H1 (cell line): Measurements from ENCODE around the gene PRPF18. TPM values are rescaled to one million over a fixed set of nuclear protein-coding genes. Genes with fewer than 3 reads are reported as not detected.

Experiments
- CTCF ChIA-PET: fragments of 300-600 bp; sonication (Branson Sonifier 250); formaldehyde crosslinking; loops from one replicate; lab custom pipeline; 2021; ENCODE audit not compliant: partially characterized antibody; lab: Charles Lee
- POLR2A ChIA-PET: fragments of 300-600 bp; sonication (Branson Sonifier 250); formaldehyde crosslinking; loops from one replicate; lab custom pipeline; 2021; ENCODE audit warnings: inconsistent platforms; ENCODE audit not compliant: partially characterized antibody; lab: Charles Lee
- DNase-seq, 2 experiments: peaks; one replicate each; pipeline versions ENCODE4 v3.0.0 to v3.0.0-alpha.2; 2010 to 2022; ENCODE audit warnings: low spot score in 2 of 2, low read depth in 1 of 2, mixed read lengths in 1 of 2
- FAIRE-seq: peaks from 2 replicates; lab custom pipeline; 2011; peaks lifted over from hg19 to GRCh38; lab: Jason Lieb, UNC
- H2AFZ ChIP-seq: 2 replicates; pipeline ENCODE4 v1.8.1; 2012; ENCODE audit warnings: low read length, inconsistent platforms
- H2AK5ac ChIP-seq: 2 replicates; pipeline ENCODE4 v1.6.1; 2013; ENCODE audit warnings: low read depth, low read length
- H2BK120ac ChIP-seq: replicated peaks from 2 replicates; pipeline ENCODE3; 2013; ENCODE audit warnings: low read depth, low read length, inconsistent platforms
- H2BK12ac ChIP-seq: 2 replicates; pipeline ENCODE4 v1.6.1; 2013; ENCODE audit warnings: low read depth, low read length
- H2BK15ac ChIP-seq: 2 replicates; pipeline ENCODE4 v1.6.1; 2013; ENCODE audit warnings: low read length
- H2BK20ac ChIP-seq: 2 replicates; pipeline ENCODE4 v1.6.1; 2013; ENCODE audit warnings: low read length
- H2BK5ac ChIP-seq: 2 replicates; pipeline ENCODE4 v1.6.1; 2013; ENCODE audit warnings: low read depth, low read length
- H3K14ac ChIP-seq: 2 replicates; pipeline ENCODE4 v1.6.1; 2013; ENCODE audit warnings: inconsistent platforms; ENCODE audit not compliant: insufficient read length
- H3K18ac ChIP-seq: 2 replicates; pipeline ENCODE4 v1.6.1; 2013; ENCODE audit warnings: low read length; ENCODE audit errors: extremely low read depth
- H3K23ac ChIP-seq: 2 replicates; pipeline ENCODE4 v1.6.1; 2013; ENCODE audit warnings: inconsistent platforms; ENCODE audit not compliant: insufficient read length
- H3K23me2 ChIP-seq: 2 replicates; pipeline ENCODE4 v1.6.1; 2013; ENCODE audit warnings: low read depth, low read length
- H3K27ac ChIP-seq: 2 replicates; pipeline ENCODE4 v1.6.1; 2011; ENCODE audit warnings: low read depth, low read length, inconsistent platforms
- H3K27me3 ChIP-seq, 4 experiments: replicated peaks in 1 of 4; 1 replicate in 1 of 4; 2 replicates in 3 of 4; pipeline versions ENCODE4 v1.6.1 to v1.8.1; 2011 to 2013; ENCODE audit warnings: low read length in 3 of 4, mild to moderate bottlenecking in 3 of 4, inconsistent platforms in 2 of 4, mixed read lengths in 2 of 4, moderate library complexity in 1 of 4; ENCODE audit not compliant: control insufficient read depth in 3 of 4, insufficient read depth in 3 of 4; ENCODE audit errors: extremely low read depth in 1 of 4
- H3K36me3 ChIP-seq, 4 experiments: 2 replicates each; pipeline versions ENCODE4 v1.6.1 to v1.8.1; 2011 to 2013; ENCODE audit warnings: mild to moderate bottlenecking in 4 of 4, low read length in 3 of 4, moderate library complexity in 2 of 4, control low read depth in 1 of 4, inconsistent platforms in 1 of 4; ENCODE audit not compliant: insufficient read depth in 4 of 4, control insufficient read depth in 2 of 4
- H3K4ac ChIP-seq: replicated peaks from 2 replicates; pipeline ENCODE3; 2013; ENCODE audit warnings: low read length, low read depth, mixed read lengths, inconsistent platforms; ENCODE audit not compliant: insufficient read length
- H3K4me1 ChIP-seq, 4 experiments: replicated peaks in 1 of 4; 1 replicate in 1 of 4; 2 replicates in 3 of 4; pipeline versions ENCODE4 v1.6.1 to v1.8.1; 2011 to 2013; ENCODE audit warnings: low read length in 3 of 4, inconsistent platforms in 2 of 4, mixed read lengths in 1 of 4; ENCODE audit not compliant: insufficient read depth in 4 of 4, control insufficient read depth in 3 of 4
- H3K4me2 ChIP-seq, 2 experiments: 2 replicates each; pipeline versions ENCODE4 v1.6.1 to v1.8.1; 2011 to 2013; ENCODE audit warnings: low read depth in 2 of 2, low read length in 2 of 2, control low read depth in 1 of 2, inconsistent platforms in 1 of 2, mild to moderate bottlenecking in 1 of 2; ENCODE audit not compliant: insufficient read depth in 1 of 2
- H3K4me3 ChIP-seq, 4 experiments: fragments of 200-600, 300-600 bp in 1 of 4; sonication (generic), shearing (Covaris generic), sonication (Bioruptor Twin) in 1 of 4; 2 replicates each; pipeline versions ENCODE4 v1.5.1 to v1.8.1; 2011 to 2016; ENCODE audit warnings: low read length in 4 of 4, low read depth in 3 of 4, control low read depth in 2 of 4, inconsistent platforms in 2 of 4, mild to moderate bottlenecking in 2 of 4, mixed read lengths in 1 of 4, moderate library complexity in 1 of 4; ENCODE audit not compliant: insufficient read depth in 2 of 4; ENCODE audit errors: extremely low read depth in 1 of 4
- H3K56ac ChIP-seq: replicated peaks from 2 replicates; pipeline ENCODE3; 2013; ENCODE audit warnings: low read depth, mild to moderate bottlenecking, mixed read lengths, low read length, inconsistent platforms; ENCODE audit not compliant: insufficient read length
- H3K79me1 ChIP-seq: 2 replicates; pipeline ENCODE4 v1.6.1; 2013; ENCODE audit warnings: low read depth, low read length, control low read depth
- H3K79me2 ChIP-seq, 2 experiments: 2 replicates each; pipeline versions ENCODE4 v1.6.1 to v1.8.1; 2012 to 2013; ENCODE audit warnings: low read length in 2 of 2, mild to moderate bottlenecking in 2 of 2, inconsistent platforms in 1 of 2; ENCODE audit not compliant: insufficient read depth in 2 of 2, control insufficient read depth in 1 of 2
- H3K9ac ChIP-seq, 4 experiments: replicated peaks in 1 of 4; 1 replicate in 1 of 4; 2 replicates in 3 of 4; pipeline versions ENCODE4 v1.6.1 to v1.8.1; 2011 to 2013; ENCODE audit warnings: low read depth in 3 of 4, low read length in 3 of 4, control low read depth in 2 of 4, mild to moderate bottlenecking in 2 of 4, moderate library complexity in 2 of 4, inconsistent platforms in 1 of 4; ENCODE audit errors: extremely low read depth in 1 of 4
- H3K9me3 ChIP-seq, 2 experiments: 2 replicates each; pipeline versions ENCODE4 v1.6.1 to v1.8.1; 2012 to 2013; ENCODE audit warnings: mild to moderate bottlenecking in 2 of 2, moderate library complexity in 2 of 2, control low read depth in 1 of 2, inconsistent platforms in 1 of 2, low read depth in 1 of 2, low read length in 1 of 2, mixed read lengths in 1 of 2; ENCODE audit not compliant: insufficient read depth in 2 of 2
- H4K20me1 ChIP-seq, 2 experiments: replicated peaks in 1 of 2; 2 replicates each; pipeline versions ENCODE3 to v1.8.1; 2011 to 2013; ENCODE audit warnings: inconsistent platforms in 2 of 2, low read length in 2 of 2, mild to moderate bottlenecking in 1 of 2; ENCODE audit not compliant: insufficient read depth in 2 of 2, control insufficient read depth in 1 of 2
- H4K5ac ChIP-seq: 2 replicates; pipeline ENCODE4 v1.6.1; 2013; ENCODE audit warnings: low read length, low read depth, mixed read lengths, inconsistent platforms; ENCODE audit not compliant: insufficient read length
- H4K8ac ChIP-seq: 2 replicates; pipeline ENCODE4 v1.8.0; 2013; ENCODE audit warnings: mild to moderate bottlenecking, moderate library complexity, low read length, inconsistent platforms; ENCODE audit not compliant: insufficient read depth; ENCODE audit errors: extremely low read depth
- H4K91ac ChIP-seq: replicated peaks from 2 replicates; pipeline ENCODE3; 2013; ENCODE audit warnings: low read length, mixed read lengths, inconsistent platforms; ENCODE audit not compliant: insufficient read length
- ASH2L ChIP-seq: fragments of 200-600, 300-600 bp; sonication (generic); IDR thresholded peaks from one replicate; pipeline ENCODE4 v1.7.1; 2017; ENCODE audit warnings: low read length
- CBX5 ChIP-seq: fragments of 300-800, 300-1000 bp; sonication (generic); IDR thresholded peaks from 2 replicates; pipeline ENCODE4 v1.7.1; 2016; ENCODE audit warnings: antibody characterized with exemption, low read length, low read depth
- CTBP2 ChIP-seq: IDR thresholded peaks from 2 replicates; pipeline ENCODE4 v1.7.0; 2011; ENCODE audit warnings: borderline replicate concordance, mild to moderate bottlenecking, moderate library complexity, mixed read lengths, low read length; ENCODE audit not compliant: insufficient read depth, insufficient read length
- E2F6 ChIP-seq: IDR thresholded peaks from 2 replicates; pipeline ENCODE4 v1.6.1; 2012; ENCODE audit warnings: inconsistent platforms
- FOSL1 ChIP-seq: IDR thresholded peaks from 2 replicates; pipeline ENCODE4 v1.6.1; 2011; ENCODE audit warnings: mild to moderate bottlenecking, low read depth, low read length, moderate library complexity; ENCODE audit not compliant: insufficient read depth
- HDAC2 ChIP-seq, 2 experiments: fragments of 300-600 bp in 1 of 2; sonication (generic) in 1 of 2; IDR thresholded peaks; 2 replicates each; pipeline ENCODE4 v1.6.1; 2011 to 2012; ENCODE audit warnings: low read depth in 2 of 2, low read length in 2 of 2, mild to moderate bottlenecking in 2 of 2, moderate library complexity in 2 of 2, borderline replicate concordance in 1 of 2, inconsistent platforms in 1 of 2
- POLR2A ChIP-seq, 2 experiments: IDR thresholded peaks; 1 replicate in 1 of 2; 2 replicates in 1 of 2; pipeline ENCODE4 v1.6.1; 2011; ENCODE audit warnings: low read depth in 2 of 2, low read length in 2 of 2, mild to moderate bottlenecking in 2 of 2; ENCODE audit errors: control extremely low read depth in 1 of 2
- SIRT6 ChIP-seq: IDR thresholded peaks from one replicate; pipeline ENCODE4 v1.7.1; 2012; ENCODE audit warnings: low read length, inconsistent platforms
- SIX5 ChIP-seq: IDR thresholded peaks from 2 replicates; pipeline ENCODE4 v1.6.1; 2011; ENCODE audit warnings: mild to moderate bottlenecking, low read depth, low read length
- TBP ChIP-seq: IDR thresholded peaks from 2 replicates; pipeline ENCODE4 v1.6.1; 2011; ENCODE audit warnings: low read depth, low read length, improper control_type of control experiment
- TEAD4 ChIP-seq: IDR thresholded peaks from 2 replicates; pipeline ENCODE4 v1.6.1; 2012; ENCODE audit warnings: low read depth, low read length, inconsistent platforms, mixed read lengths
- WGBS, 2 experiments: shearing (Covaris generic) in 1 of 2; methylation state at CpG; one replicate each; pipeline versions ENCODE4 v1.1.6 to v1.1.7; 2013 to 2015; ENCODE audit warnings: low lambda C conversion rate in 2 of 2, mixed read lengths in 2 of 2, inconsistent platforms in 1 of 2, low coverage in 1 of 2, missing lambda C conversion rate in 1 of 2; ENCODE audit not compliant: insufficient replicate concordance in 2 of 2, insufficient coverage in 1 of 2, insufficient read length in 1 of 2; ENCODE audit errors: extremely low coverage in 1 of 2, missing lambda C conversion rate in 1 of 2; 5-methylcytosine and 5-hydroxymethylcytosine counted together
- polyA plus RNA-seq, 7 experiments: library from polyadenylated mRNA; depleted of rRNA in 3 of 7; stranded (reverse) in 5 of 7; unstranded in 2 of 7; fragments of >200 nt in 5 of 7; fragments of 200-250 nt in 2 of 7; gene quantifications; 1 replicate in 5 of 7; 2 replicates in 1 of 7; 4 replicates in 1 of 7; pipeline versions ENCODE4 v1.2.1 to v1.2.3, GENCODE V29; 2011 to 2013; ENCODE audit warnings: missing spikeins in 2 of 7, mixed read lengths in 2 of 7
- total RNA-seq: library from RNA; stranded (reverse); fragmentation: NEBNext Ultra II Directional; extraction: Animal tissue kit (Norgen Biotek cat#: 25700); gene quantifications from 2 replicates; pipeline ENCODE4 v1.2.1, GENCODE V29; 2021

PRPF18 gene
- total and polyA plus RNA-seq, 2 of the 8 experiments (the other 6 are each of a cell fraction or from before 2014, with no cell fraction given), result 3.8 to 12.6 TPM

GRCh38 chr10:13673156-13673555 is 86.4 kb downstream of the PRPF18 start:
- CTCF ChIA-PET, result interaction anchor here (0.7 to 1.2 kb wide), 7 partner anchors 14 to 864 kb away, joined by 3 to 7 read pairs (median 3); no protein-coding TSS in a partner anchor
- Histone ChIP-seq H2BK120ac (peak overlapping the region; percentile 84), H3K9me3 (no peaks in the 10 kb centered on the region), H2BK15ac (no peak overlapping the region), H4K91ac (peak overlapping the region; percentile 52), H2BK12ac (peak overlapping the region; percentile 18; the same call in 1 of the 2 replicates), H2AK5ac (no peak overlapping the region), H3K9ac (no peak overlapping the region), H3K23me2 (no peaks in the 10 kb centered on the region), H3K23ac (no peak overlapping the region), H2BK5ac (peak overlapping the region; percentile 11; the same call in 1 of the 2 replicates), H3K27ac (peak overlapping the region; percentile 2; the same call in 1 of the 2 replicates), H2BK20ac (no peak overlapping the region), H3K27me3 (no peaks in the 10 kb centered on the region), H3K4me2 (peak overlapping the region; percentile 31 to 71; a peak in 3 of 4 replicates), H3K79me2 (no peaks in the 10 kb centered on the region), H3K4ac (no peak overlapping the region), H4K20me1 (peaks cover 0 to 5% of the 10 kb centered on the region in 2 experiments), H3K36me3 (peaks cover 0 to 2% (median 0%) of the 10 kb centered on the region in 4 experiments; a peak in 1 of 8 replicates), H4K8ac (peak overlapping the region; percentile 81; the same call in 1 of the 2 replicates), H2AFZ (no peak overlapping the region), H3K4me1 (peaks cover 3 to 11% (median 10%) of the 10 kb centered on the region in 4 experiments), H3K56ac (peak overlapping the region; percentile 40), H3K14ac (no peak overlapping the region), H4K5ac (no peak overlapping the region), H3K4me3 (peak overlapping the region in 1 of 4 experiments; percentile 28; a peak in 3 of 8 replicates), H3K18ac (peak overlapping the region; percentile 49), H3K79me1 (no peaks in the 10 kb centered on the region)
- POLR2A ChIA-PET, result interaction anchor here (0.7 to 2.2 kb wide), 4 partner anchors 9 to 210 kb away, joined by 3 to 5 read pairs (median 3); no protein-coding TSS in a partner anchor
- DNase-seq (no peak), FAIRE-seq (no peak)
- WGBS, 2 experiments, result 61% methylated on average over 8 of the region's 8 CpGs; no CpG with 5 or more reads in 1 of the 2 experiments
- TF ChIP-seq ASH2L (peak; percentile 50), POLR2A (IDR thresholded peaks at IDR 0.05; ENCODE audit: control extremely low read depth in 1 of 2, low read depth in 2 of 2, low read length in 2 of 2) (no peak), HDAC2 (IDR thresholded peaks at IDR 0.05; ENCODE audit: borderline replicate concordance in 1 of 2, low read depth in 2 of 2, low read length in 2 of 2) (peak in 1 of 2 experiments; percentile 22; a peak in 1 of 4 replicates), CBX5 (no peak), TEAD4 (no peak), TBP (no peak), E2F6 (no peak), FOSL1 (no peak), SIX5 (peak; percentile 9; the same call in 1 of the 2 replicates), CTBP2 (no peak), SIRT6 (no peak)
